HG03565 (cell line): ENCODE data around the gene ISOC2.

ENCODE experiments used
- ATAC-seq: cut with Tn5 transposase; IDR thresholded peaks from one replicate; pipeline ENCODE4 v1.9.1; 2021; ENCODE audit warnings: mild to moderate bottlenecking, moderate library complexity; ENCODE audit not compliant: unreplicated experiment

The ISOC2 gene

DNA sequence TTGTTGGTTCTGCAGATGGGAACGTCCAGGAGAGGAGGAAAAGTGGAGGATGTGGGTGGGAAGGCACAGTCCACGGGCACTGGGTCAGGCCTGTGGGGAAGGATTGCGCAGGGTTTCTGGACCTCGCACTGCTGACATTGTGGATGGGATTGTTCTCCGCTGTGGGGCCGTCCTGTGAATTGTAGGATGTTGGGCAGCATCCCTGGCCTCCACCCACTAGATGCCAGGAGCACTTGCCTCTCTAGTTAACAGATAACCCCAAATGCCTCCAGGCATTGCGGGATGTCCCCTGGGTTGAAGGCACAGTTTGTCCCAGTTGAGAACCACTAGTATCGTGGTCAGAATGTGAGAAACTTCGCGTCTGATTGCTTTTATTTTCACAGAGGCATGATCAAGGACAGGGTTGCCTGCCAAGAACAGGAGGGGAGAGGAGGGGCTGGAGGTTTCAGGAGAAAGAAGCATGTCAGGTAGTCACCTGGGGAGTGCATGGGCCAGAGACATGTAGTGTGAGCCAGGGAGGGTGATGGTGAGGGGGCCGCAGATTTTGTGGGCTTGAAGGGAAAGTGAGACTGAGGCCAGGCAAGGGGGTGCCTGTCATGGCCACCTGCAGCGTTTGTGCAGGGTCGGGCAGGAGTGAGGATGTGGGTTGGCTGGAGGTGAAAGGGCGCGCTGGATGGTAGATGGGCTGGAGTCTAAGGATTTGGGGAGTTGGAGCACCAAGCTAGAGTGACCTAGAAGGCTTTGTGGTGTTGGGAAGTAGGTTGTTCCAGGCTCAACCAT, 18.2 kb upstream of the ISOC2 start:
- ATAC-seq: no peak

GRCh38 chr19:55479045-55479444, 17.6 kb upstream of the ISOC2 start:
- ATAC-seq: no peak

DNA sequence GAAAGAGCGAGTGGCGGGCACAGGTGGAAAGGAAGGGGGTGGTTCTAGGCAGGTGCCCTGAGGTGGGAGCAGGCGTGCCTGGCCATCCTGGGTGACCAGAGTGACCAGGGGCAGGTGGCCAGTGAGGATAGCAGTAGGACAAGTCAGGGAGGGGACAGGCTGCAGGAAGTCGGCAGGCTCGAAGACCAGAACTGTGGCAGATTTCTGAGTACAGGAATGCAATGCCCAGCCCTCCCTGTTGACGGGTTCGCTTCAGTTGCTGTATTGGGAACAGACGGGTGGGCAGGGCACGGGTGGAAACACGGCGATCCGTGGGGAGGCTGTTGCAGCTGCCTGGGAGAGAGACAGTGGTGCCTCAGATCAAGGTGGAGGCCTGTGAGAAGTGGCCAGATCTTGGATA, 16.9 kb upstream of the ISOC2 start:
- ATAC-seq: no peak

DNA sequence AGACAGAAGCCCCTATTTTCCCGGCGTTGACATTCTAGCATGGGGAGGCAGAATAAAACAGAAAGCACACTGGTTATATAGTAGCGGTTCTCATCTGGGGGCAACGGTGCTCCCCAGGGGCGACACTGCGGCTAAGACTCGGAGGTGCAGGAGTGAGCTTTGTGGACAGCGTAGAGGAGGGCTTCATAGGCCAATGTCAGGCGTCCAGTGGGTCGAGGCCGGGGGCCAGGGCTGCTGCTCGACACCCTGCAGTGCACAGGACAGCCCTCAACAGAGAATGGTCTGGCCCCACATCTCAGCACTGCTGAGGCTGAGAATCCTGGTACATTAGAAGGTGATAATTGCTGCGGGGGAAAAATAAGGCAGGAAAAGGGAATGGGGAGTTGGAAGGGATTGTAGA, 16.5 kb upstream of the ISOC2 start:
- ATAC-seq: no peak

- peak; percentile 85 for ATAC-seq
Observed at GRCh38 chr19:55476100-55476775, 14.8 kb upstream of the ISOC2 start, which contains the start of gene ZNF628. ZNF628 (plus strand) TSS chr19:55476617; CDS start chr19:55479911, 3,294 bp downstream.

DNA sequence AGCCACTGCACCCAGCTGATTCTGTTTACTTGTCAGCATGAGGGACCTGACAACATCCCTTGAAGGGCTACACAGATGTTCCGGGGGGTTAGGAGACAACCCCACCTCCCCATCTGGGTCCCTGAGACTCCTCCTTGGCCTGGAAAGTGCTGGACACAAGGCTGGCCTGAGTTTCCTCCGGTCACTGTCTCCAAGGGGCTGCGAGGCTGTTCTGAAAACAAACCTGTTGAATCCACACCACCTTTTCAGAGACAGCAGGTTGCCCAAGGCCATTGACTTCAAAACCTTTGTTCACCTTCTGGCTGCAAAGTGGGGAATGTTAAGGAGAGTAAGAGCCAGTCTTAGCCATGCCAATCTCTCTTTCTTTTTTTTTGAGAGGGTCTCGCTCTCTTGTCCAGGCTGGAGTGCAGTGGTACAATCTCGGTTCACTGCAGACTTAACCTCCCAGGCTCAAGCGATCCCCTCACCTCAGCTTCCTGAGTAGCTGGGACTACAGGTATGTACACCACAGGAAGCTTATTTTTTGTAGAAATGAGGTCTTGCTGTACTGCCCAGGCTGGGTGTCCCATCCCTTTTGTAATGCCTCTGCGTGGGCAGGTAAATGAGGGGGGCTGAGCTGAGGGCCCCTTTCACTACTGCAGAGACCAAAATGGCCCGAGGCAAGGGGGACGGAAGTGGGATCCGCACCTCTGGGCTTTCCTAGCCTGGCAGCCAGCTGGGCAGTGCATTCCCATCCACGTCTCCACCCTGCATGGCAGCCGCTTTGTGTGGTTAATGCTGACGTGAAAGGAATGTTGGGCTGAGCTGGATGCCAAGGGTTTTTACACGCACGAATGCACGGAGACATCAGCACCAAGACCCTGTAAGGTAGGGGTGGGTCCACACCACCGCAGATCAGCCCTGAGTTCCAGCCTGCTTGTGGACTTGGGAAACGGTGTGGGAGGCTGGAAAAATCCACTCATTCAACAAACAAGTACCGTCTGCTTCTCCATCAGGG, 13.1 kb upstream of the ISOC2 start:
- no peak for ATAC-seq

GRCh38 chr19:55473225-55474012, 12.0 kb upstream of the ISOC2 start:
- ATAC-seq: no peak

- no peak for ATAC-seq
Observed at GRCh38 chr19:55472463-55472862, 11.0 kb upstream of the ISOC2 start.

DNA sequence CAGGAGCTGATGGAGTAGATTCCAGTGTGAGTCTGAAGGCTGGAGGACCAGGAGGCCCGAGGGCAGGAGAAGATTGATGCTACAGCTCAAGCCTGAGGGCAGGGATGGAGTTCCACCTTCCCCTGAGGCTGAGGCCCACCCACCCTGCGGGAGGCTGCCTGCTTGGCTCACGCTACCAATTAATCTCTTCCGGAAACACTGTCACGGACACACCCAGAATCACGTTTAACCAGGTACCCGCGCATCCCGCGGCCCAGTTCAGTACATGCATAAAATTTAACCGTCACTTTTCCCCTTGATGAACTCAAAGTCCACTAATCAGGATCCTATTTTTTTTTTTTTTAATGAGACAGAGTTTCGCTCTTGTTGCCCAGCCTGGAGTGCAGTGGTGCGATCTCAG, 9.8 kb upstream of the ISOC2 start:
- no peak for ATAC-seq

GRCh38 chr19:55468054-55468393, 6.6 kb upstream of the ISOC2 start:
- no peak for ATAC-seq

DNA sequence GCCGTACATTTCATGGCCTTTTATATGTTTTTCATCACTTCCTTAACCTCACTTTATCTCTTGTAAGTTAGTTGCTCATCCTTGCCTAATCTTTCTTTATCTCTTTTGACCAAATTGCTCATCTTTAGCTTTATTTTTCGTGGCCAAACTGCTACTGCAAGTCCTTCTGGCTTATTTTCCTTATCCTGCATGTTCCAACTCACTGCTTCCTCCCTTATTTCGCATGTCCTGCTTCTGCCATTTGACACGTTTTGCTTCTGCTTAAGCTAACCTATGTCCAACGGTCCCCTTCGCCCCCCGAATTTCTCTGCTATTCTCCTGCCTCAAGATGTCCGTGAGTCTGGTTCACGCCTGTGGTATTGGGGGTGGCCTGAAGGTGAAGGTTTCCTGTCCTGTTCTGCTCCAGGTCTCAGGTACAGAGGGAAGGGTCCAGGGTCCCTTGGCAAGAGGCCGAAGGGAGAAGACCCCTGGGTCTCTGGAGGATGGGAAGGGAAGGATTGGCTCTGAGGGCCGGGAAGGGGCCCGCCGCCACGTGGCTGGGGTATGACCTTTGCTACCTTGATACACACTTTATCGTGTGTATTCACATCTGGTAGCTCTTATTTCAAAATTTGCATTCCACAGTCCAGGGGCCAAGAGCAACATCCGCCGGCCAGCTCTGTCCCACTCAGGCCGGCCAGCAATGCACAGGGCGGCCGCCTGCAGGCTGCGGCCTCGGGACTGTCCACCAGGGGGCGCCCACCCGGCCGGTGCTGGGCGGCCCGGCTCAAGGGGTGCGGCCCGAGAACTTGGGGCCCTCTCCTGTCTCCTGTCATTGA, 6.0 kb upstream of the ISOC2 start:
- ATAC-seq: peak; percentile 57

DNA sequence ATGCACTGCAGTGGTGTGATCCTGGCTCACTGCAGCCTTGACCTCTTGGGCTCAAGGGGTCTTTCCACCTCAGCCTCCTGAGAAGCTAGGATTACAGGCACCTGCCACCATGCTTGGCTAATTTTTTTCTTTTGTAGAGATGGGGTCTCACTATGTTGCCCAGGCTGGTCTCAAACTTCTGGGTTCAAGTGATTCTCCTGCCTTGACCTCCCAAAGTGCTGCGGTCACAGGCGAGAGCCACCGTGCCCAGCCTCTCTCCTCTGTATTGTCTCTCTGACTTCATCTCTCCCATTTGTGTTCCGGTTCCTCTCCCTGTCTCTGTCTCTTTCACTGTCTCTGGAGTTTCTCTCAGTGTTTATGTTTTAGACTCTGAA, 4.8 kb upstream of the ISOC2 start:
- no peak for ATAC-seq

GRCh38 chr19:55465460-55466240, 4.2 kb upstream of the ISOC2 start:
- ATAC-seq: no peak

GRCh38 chr19:55464662-55465054, 3.2 kb upstream of the ISOC2 start, which contains the start of gene C19orf85:
C19orf85 (minus strand) TSS chr19:55464751; CDS start chr19:55464554, 197 bp downstream.
- ATAC-seq: no peak

DNA sequence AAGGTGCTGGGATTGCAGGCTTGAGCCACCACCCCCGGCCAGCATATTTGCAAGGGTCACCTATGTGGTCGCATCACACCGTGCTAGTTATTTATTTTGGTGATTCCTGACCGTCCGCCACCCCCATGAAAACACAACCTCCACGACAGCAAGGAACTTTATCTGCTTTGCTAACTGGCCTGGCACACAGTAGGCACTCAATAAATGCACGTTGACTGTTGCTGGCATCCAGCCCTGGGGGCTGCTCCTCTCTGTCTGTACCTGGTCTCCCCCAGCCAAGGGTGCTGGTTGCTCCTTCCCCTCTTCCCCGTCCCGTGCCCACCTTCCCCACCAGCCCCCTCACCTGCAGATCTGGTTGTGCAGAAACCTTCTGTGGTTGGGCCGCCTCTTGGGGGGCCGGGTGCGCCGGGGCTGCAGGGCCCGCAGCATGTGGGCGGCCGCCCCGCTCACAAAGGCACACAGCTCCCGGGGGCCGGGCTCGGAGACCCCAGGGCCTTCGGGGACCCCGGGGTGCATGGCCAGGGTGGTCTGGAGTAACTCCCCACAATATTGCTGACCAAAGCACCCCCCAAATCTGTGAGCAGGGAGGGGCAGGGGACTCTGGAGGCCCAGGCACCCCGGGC, 2.7 kb upstream of the ISOC2 start:
- no peak for ATAC-seq

DNA sequence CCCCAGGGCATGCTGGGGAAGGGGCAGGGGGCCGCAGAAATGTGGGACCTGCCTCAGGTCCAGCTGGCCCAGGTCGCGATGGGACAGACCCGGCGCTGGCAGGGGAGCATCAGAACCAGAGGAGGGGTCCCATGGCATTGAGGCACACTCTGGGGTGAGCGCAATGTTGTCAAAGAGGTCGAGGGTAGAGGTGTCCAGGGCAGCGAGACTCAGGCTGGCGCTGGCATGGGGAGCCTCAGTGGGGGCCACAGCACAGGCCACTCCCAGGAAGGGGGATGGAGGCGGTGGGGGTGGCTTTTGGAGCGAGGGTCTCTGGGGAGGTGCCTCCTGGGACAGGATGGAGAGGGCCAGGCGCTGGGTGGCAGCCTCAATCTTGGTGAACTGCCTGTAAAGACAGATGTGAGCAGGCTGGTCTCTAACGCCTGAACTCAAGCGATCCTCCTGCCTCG, 2.2 kb upstream of the ISOC2 start:
- no peak for ATAC-seq

DNA sequence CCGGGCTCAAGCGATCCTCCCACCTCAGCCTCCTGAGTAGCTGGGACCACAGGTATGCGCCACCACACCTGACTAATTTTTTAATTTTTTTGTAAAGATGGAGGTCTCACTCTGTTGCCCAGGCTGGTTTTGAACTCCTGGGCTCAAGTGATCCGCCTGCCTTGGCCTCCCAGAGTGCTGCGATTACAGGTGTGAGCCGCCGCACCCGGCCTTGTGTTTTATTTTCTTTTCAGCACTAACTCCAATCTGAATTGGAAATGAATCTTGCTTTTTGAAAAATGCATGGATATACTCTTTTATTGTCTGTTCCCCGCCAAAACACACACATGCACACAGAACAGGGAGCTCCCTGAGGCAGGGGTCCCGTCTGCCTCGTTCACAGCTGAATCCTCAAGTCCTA, 1.3 kb upstream of the ISOC2 start:
- ATAC-seq: no peak

GRCh38 chr19:55461974-55462626, 658 bp upstream of the ISOC2 start:
- ATAC-seq: no peak
